ENCODE measurements around the gene HIVEP3. TPM values are rescaled to one million over a fixed set of nuclear protein-coding genes. Genes with fewer than 3 reads are reported as not detected.

HIVEP3 gene
- total RNA-seq, 1 experiment from 2014 or later, result 1.2 TPM

GRCh38 chr1:41657679-41658295, 260.9 kb downstream of the HIVEP3 start:
- intact Hi-C loops (cut with micrococcal nuclease), result no loop called here
- POLR2A ChIA-PET, result interaction anchor here (1.0 kb wide), 1 partner anchor 32 kb away, joined by 3 read pairs; no protein-coding TSS in a partner anchor
- Mint-ChIP-seq H3K4me1 (ENCODE audit: insufficient read depth, unreplicated experiment) (peaks cover 10% of the 10 kb centered on the region), H3K4me3 (ENCODE audit: unreplicated experiment) (no peak overlapping the region), H3K9me3 (ENCODE audit: unreplicated experiment) (no peaks in the 10 kb centered on the region), H3K36me3 (ENCODE audit: insufficient read depth, unreplicated experiment) (peaks cover 7% of the 10 kb centered on the region), H3K27ac (ENCODE audit: low read depth, unreplicated experiment) (no peak overlapping the region), H3K27me3 (ENCODE audit: insufficient read depth, unreplicated experiment) (peaks cover 12% of the 10 kb centered on the region)
- no TSS peak for BruUV-seq (replicated peaks)
- TF ChIP-seq, protein P1, sequence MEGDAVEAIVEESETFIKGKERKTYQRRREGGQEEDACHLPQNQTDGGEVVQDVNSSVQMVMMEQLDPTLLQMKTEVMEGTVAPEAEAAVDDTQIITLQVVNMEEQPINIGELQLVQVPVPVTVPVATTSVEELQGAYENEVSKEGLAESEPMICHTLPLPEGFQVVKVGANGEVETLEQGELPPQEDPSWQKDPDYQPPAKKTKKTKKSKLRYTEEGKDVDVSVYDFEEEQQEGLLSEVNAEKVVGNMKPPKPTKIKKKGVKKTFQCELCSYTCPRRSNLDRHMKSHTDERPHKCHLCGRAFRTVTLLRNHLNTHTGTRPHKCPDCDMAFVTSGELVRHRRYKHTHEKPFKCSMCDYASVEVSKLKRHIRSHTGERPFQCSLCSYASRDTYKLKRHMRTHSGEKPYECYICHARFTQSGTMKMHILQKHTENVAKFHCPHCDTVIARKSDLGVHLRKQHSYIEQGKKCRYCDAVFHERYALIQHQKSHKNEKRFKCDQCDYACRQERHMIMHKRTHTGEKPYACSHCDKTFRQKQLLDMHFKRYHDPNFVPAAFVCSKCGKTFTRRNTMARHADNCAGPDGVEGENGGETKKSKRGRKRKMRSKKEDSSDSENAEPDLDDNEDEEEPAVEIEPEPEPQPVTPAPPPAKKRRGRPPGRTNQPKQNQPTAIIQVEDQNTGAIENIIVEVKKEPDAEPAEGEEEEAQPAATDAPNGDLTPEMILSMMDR (IDR thresholded peaks at IDR 0.05; ENCODE audit: unreplicated experiment), result no peak
- no peak for DNase-seq (ENCODE audit: unreplicated experiment)
- CTCF ChIA-PET, result interaction anchor here (0.8 kb wide), 1 partner anchor 98 kb away, joined by 3 read pairs; no protein-coding TSS in a partner anchor

DNA sequence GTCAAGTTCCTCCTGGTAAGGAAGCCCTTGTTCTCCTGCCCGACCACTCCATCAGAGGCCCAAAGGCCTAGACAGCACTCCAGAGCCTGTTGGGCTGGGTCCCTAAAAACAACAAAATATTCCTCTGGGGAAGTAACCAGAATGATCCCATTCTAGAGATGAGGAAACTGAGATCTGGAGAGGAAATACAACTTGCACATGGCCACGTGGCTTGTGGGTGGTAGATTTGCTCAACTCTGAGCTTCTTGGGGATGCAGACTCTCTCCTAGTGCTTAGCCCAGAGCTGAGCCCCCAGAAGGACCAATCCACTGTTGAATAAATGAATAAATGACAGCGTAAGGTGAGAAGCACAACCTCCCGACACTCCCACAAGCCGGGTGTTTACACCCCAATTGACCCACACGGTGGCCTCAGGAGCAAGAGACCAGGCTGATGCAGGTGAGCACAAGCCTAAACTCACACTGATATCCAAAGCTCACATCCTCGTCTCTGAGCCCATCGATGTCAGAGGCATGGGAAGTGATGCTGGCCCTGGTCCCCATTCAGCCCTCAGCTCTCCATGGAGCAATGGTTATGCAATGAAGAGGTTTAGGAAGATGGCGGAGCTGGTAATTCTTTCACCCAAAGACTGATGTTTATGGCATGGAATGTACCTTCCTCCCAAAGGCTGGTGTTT, 261.8 kb downstream of the HIVEP3 start:
- H3K4me3 Mint-ChIP-seq (ENCODE audit: unreplicated experiment), result no peak overlapping the region
- ChIA-PET POLR2A (interaction anchor here (1.0 kb wide), 1 partner anchor 31 kb away, joined by 3 read pairs; no protein-coding TSS in a partner anchor), CTCF (no interaction called here)
- DNase-seq (ENCODE audit: unreplicated experiment), result no peak
- no peak overlapping the region for H3K27ac Mint-ChIP-seq (ENCODE audit: low read depth, unreplicated experiment)
- H3K4me1 Mint-ChIP-seq (ENCODE audit: insufficient read depth, unreplicated experiment), result peaks cover 10% of the 10 kb centered on the region
- H3K27me3 Mint-ChIP-seq (ENCODE audit: insufficient read depth, unreplicated experiment), result peaks cover 12% of the 10 kb centered on the region
- H3K36me3 Mint-ChIP-seq (ENCODE audit: insufficient read depth, unreplicated experiment), result peaks cover 7% of the 10 kb centered on the region
- BruUV-seq (replicated peaks), result no TSS peak
- TF ChIP-seq, protein P1 (IDR thresholded peaks at IDR 0.05; ENCODE audit: unreplicated experiment), result no peak
- no peaks in the 10 kb centered on the region for H3K9me3 Mint-ChIP-seq (ENCODE audit: unreplicated experiment)
- intact Hi-C loops (cut with micrococcal nuclease), result no loop called here

DNA sequence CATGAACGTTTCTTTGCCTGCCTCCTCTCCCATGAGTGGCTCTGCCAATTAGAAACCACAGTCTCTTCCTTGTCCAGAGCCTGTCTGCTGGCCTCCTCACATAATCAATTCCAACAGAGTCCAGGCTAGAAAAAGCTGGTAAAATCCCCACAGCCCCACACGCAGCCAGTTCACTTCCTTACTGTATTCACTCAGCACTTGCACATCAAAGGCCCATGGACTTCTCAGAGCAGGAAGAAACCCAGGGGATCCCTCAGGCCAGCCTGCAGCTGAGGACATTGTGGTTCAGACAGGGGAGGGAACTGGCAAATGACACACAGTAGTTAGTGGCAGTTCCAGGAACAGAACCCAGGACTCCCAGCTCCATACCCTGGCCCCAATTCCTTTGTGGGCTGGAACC, 262.7 kb downstream of the HIVEP3 start:
- no peak for DNase-seq (ENCODE audit: unreplicated experiment)
- H3K36me3 Mint-ChIP-seq (ENCODE audit: insufficient read depth, unreplicated experiment), result peaks cover 7% of the 10 kb centered on the region
- no peaks in the 10 kb centered on the region for H3K9me3 Mint-ChIP-seq (ENCODE audit: unreplicated experiment)
- no TSS peak for BruUV-seq (replicated peaks)
- ChIA-PET POLR2A (interaction anchor here (2.5 kb wide), 1 partner anchor 8 kb away, joined by 7 read pairs; no protein-coding TSS in a partner anchor), CTCF (interaction anchor here (0.7 kb wide), 1 partner anchor 13 kb away, joined by 3 read pairs; no protein-coding TSS in a partner anchor)
- no peak overlapping the region for H3K4me3 Mint-ChIP-seq (ENCODE audit: unreplicated experiment)
- H3K27ac Mint-ChIP-seq (ENCODE audit: low read depth, unreplicated experiment), result no peak overlapping the region
- H3K27me3 Mint-ChIP-seq (ENCODE audit: insufficient read depth, unreplicated experiment), result peaks cover 12% of the 10 kb centered on the region
- H3K4me1 Mint-ChIP-seq (ENCODE audit: insufficient read depth, unreplicated experiment), result peaks cover 10% of the 10 kb centered on the region
- intact Hi-C loops (cut with micrococcal nuclease), result no loop called here
- TF ChIP-seq, protein P1 (IDR thresholded peaks at IDR 0.05; ENCODE audit: unreplicated experiment), result no peak

GRCh38 chr1:41655632-41656031, 263.1 kb downstream of the HIVEP3 start:
- Mint-ChIP-seq H3K4me1 (ENCODE audit: insufficient read depth, unreplicated experiment) (peaks cover 10% of the 10 kb centered on the region), H3K27me3 (ENCODE audit: insufficient read depth, unreplicated experiment) (peaks cover 12% of the 10 kb centered on the region), H3K4me3 (ENCODE audit: unreplicated experiment) (no peak overlapping the region), H3K27ac (ENCODE audit: low read depth, unreplicated experiment) (no peak overlapping the region), H3K36me3 (ENCODE audit: insufficient read depth, unreplicated experiment) (peaks cover 7% of the 10 kb centered on the region), H3K9me3 (ENCODE audit: unreplicated experiment) (no peaks in the 10 kb centered on the region)
- intact Hi-C loops (cut with micrococcal nuclease), result no loop called here
- POLR2A ChIA-PET, result interaction anchor here (2.5 kb wide), 1 partner anchor 9 kb away, joined by 7 read pairs; no protein-coding TSS in a partner anchor
- CTCF ChIA-PET, result interaction anchor here (0.6 to 0.7 kb wide), 2 partner anchors 12 to 239 kb away, joined by 3 read pairs; no protein-coding TSS in a partner anchor
- no TSS peak for BruUV-seq (replicated peaks)
- TF ChIP-seq, protein P1 (IDR thresholded peaks at IDR 0.05; ENCODE audit: unreplicated experiment), result no peak
- DNase-seq (ENCODE audit: unreplicated experiment), result no peak

Measured in MCF 10A (cell line).